Kidney tubule cell (primary cell): ENCODE results near the gene RPS2.
"Not testable (repeated sequence)": the region's sequence is repeated elsewhere in the genome, so short reads cannot be mapped to it uniquely, and the experiment has no call there.

Source experiments
- DNase-seq: peaks from one replicate; pipeline ENCODE4 v3.0.0-alpha.2; 2018; ENCODE audit warnings: low spot score

The RPS2 gene

GRCh38 chr16:1941162-1942046 is 23.2 kb downstream of the RPS2 start:
- DNase-seq = peak; percentile 85

- no peak for DNase-seq
These were observed 24.1 kb downstream of the RPS2 start for GRCh38 chr16:1940273-1941161.

GRCh38 chr16:1939833-1940232 is 24.8 kb downstream of the RPS2 start:
- DNase-seq = not testable (repeated sequence)

GRCh38 chr16:1938910-1939309 is 25.7 kb downstream of the RPS2 start:
- no peak for DNase-seq

- no peak for DNase-seq
These were observed 26.3 kb downstream of the RPS2 start for GRCh38 chr16:1938316-1938715.

GRCh38 chr16:1936945-1937479 is 27.6 kb downstream of the RPS2 start:
- no peak for DNase-seq

- no peak for DNase-seq
These were observed 31.4 kb downstream of the RPS2 start for GRCh38 chr16:1933097-1933661.

GRCh38 chr16:1932050-1933028 is 32.3 kb downstream of the RPS2 start:
- DNase-seq = peak; percentile 54

GRCh38 chr16:1930338-1930720 is 34.3 kb downstream of the RPS2 start:
- DNase-seq = no peak

GRCh38 chr16:1929578-1930337 is 34.9 kb downstream of the RPS2 start:
- peak; percentile 87 for DNase-seq

GRCh38 chr16:1929105-1929504 is 35.5 kb downstream of the RPS2 start:
- DNase-seq = peak; percentile 30

- peak; percentile 19 for DNase-seq
These were observed 38.4 kb downstream of the RPS2 start for GRCh38 chr16:1926271-1926670.

- no peak for DNase-seq
These were observed 40.5 kb downstream of the RPS2 start for GRCh38 chr16:1924095-1924494.

- peak; percentile 45 for DNase-seq
These were observed 41.2 kb downstream of the RPS2 start for GRCh38 chr16:1923299-1924034.

- DNase-seq = no peak
These were observed 42.3 kb downstream of the RPS2 start for GRCh38 chr16:1922357-1922756.

- DNase-seq = peak; percentile 29
These were observed 43.9 kb downstream of the RPS2 start for GRCh38 chr16:1920727-1921171.

- not testable (repeated sequence) for DNase-seq
These were observed 44.5 kb downstream of the RPS2 start for GRCh38 chr16:1920122-1920521.

- DNase-seq = no peak
These were observed 45.2 kb downstream of the RPS2 start for GRCh38 chr16:1919327-1919998.
